ENCODE results near the gene PHF5A. TPM values are rescaled to one million over a fixed set of nuclear protein-coding genes. Genes with fewer than 3 reads are reported as not detected.
"Not testable (repeated sequence)": the region's sequence is repeated elsewhere in the genome, so short reads cannot be mapped to it uniquely, and the experiment has no call there.

PHF5A gene
- total and polyA plus RNA-seq, 12 donors, result 18.2 to 50.8 (median 29.3) TPM

GRCh38 chr22:41469218-41469851 lies 843 bp upstream of the PHF5A start:
- peaks cover 0 to 35% of the 10 kb centered on the region in 2 donors for H3K36me3 ChIP-seq (replicated peaks in 1 of 2)
- H3K9me3 ChIP-seq (replicated peaks in 1 of 3), result no peaks in the 10 kb centered on the region
- TF ChIP-seq, protein P1, sequence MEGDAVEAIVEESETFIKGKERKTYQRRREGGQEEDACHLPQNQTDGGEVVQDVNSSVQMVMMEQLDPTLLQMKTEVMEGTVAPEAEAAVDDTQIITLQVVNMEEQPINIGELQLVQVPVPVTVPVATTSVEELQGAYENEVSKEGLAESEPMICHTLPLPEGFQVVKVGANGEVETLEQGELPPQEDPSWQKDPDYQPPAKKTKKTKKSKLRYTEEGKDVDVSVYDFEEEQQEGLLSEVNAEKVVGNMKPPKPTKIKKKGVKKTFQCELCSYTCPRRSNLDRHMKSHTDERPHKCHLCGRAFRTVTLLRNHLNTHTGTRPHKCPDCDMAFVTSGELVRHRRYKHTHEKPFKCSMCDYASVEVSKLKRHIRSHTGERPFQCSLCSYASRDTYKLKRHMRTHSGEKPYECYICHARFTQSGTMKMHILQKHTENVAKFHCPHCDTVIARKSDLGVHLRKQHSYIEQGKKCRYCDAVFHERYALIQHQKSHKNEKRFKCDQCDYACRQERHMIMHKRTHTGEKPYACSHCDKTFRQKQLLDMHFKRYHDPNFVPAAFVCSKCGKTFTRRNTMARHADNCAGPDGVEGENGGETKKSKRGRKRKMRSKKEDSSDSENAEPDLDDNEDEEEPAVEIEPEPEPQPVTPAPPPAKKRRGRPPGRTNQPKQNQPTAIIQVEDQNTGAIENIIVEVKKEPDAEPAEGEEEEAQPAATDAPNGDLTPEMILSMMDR (IDR thresholded peaks at IDR 0.05), result no peak
- no peak for TF ChIP-seq POLR2A (IDR thresholded peaks at IDR 0.05)
- H3K27ac ChIP-seq, result peak overlapping the region; percentile 37 to 97 (median 93)
- H3K27me3 ChIP-seq, result no peaks in the 10 kb centered on the region
- intact Hi-C loops (cut with DNase I), result loop anchor here in 1 of 2 donors (10.0 kb wide), 1 partner anchor 45 kb away; no protein-coding TSS in a partner anchor
- peak in 2 of 7 donors; percentile 39 to 74 for DNase-seq
- WGBS, 4 donors, result 0 to 2% (median 2%) methylated on average over 10 to 30 of the region's 30 CpGs
- peaks cover 13 to 54% of the 10 kb centered on the region in 2 donors for H3K4me1 ChIP-seq (replicated peaks in 1 of 2)
- H3K4me3 ChIP-seq, result peak overlapping the region; percentile 78 to 100 (median 84)

GRCh38 chr22:41461901-41462300 lies 6.6 kb downstream of the PHF5A start:
- intact Hi-C loops (cut with DNase I), result loop anchor here in 1 of 2 donors (10.0 kb wide), 1 partner anchor 53 kb away; no protein-coding TSS in a partner anchor
- Histone ChIP-seq H3K9me3 (replicated peaks in 1 of 3) (no peaks in the 10 kb centered on the region), H3K27ac (no peak overlapping the region), H3K4me3 (no peak overlapping the region), H3K36me3 (replicated peaks in 1 of 2) (peaks cover 0 to 86% of the 10 kb centered on the region in 2 donors), H3K27me3 (no peaks in the 10 kb centered on the region), H3K4me1 (replicated peaks in 1 of 2) (no peaks in the 10 kb centered on the region)
- no peak for DNase-seq
- 85 to 94% (median 88%) methylated on average over 4 of the region's 4 CpGs for whole genome bisulfite sequencing, 4 donors
- TF ChIP-seq POLR2A (IDR thresholded peaks at IDR 0.05), result no peak
- TF ChIP-seq, protein P1 (IDR thresholded peaks at IDR 0.05), result no peak

DNA sequence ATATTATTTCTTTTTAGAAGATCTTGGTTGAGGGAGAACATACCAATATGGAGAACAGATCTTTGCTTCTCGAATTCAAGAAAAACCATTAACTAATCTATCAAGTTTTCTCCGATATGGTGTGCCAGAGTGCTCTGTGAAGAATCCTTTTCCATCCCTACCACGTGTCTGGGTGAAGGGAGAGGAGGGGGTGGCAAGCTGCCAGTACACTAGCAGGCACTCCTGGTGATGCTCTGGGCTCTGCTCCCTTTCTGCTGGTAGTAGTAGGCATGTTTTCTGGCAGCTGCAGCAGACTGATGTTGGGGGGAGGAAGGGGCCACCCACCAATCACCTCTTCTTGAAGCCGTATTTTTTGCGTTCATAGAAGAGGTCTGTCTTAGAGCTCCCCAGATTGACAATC lies 8.4 kb downstream of the PHF5A start:
- peaks cover 0 to 67% of the 10 kb centered on the region in 2 donors for H3K36me3 ChIP-seq (replicated peaks in 1 of 2)
- not testable (repeated sequence) for H3K27me3 ChIP-seq; H3K4me3 ChIP-seq; H3K9me3 ChIP-seq (replicated peaks in 1 of 3); H3K4me1 ChIP-seq (replicated peaks in 1 of 2); H3K27ac ChIP-seq
- WGBS, 4 donors, result 61 to 63% (median 62%) methylated on average over 5 of the region's 5 CpGs
- intact Hi-C loops (cut with DNase I), result loop anchor here in 1 of 2 donors (10.0 kb wide), 1 partner anchor 55 kb away; no protein-coding TSS in a partner anchor
- peak in 3 of 7 donors; percentile 41 to 64 (median 62) for DNase-seq

- TF ChIP-seq, protein P1 (IDR thresholded peaks at IDR 0.05), result no peak
- no peak for TF ChIP-seq POLR2A (IDR thresholded peaks at IDR 0.05)
- intact Hi-C loops (cut with DNase I), result loop anchor here in 1 of 2 donors (5.0 kb wide), 1 partner anchor 48 kb away; no protein-coding TSS in a partner anchor
- Histone ChIP-seq H3K36me3 (replicated peaks in 1 of 2) (peaks cover 0 to 61% of the 10 kb centered on the region in 2 donors), H3K4me3 (no peak overlapping the region), H3K9me3 (replicated peaks in 1 of 3) (no peaks in the 10 kb centered on the region), H3K27ac (no peak overlapping the region), H3K27me3 (no peaks in the 10 kb centered on the region), H3K4me1 (replicated peaks in 1 of 2) (no peaks in the 10 kb centered on the region)
- DNase-seq, result no peak
- 43 to 67% (median 54%) methylated on average over 1 of the region's 1 CpG for WGBS, 4 donors
Observed at GRCh38 chr22:41459431-41459830, 9.1 kb downstream of the PHF5A start.

All from adrenal gland (tissue), 12 donors.